Glutamatergic neuron (in vitro differentiated cells): ENCODE data around the gene HOXB6. TPM values are rescaled to one million over a fixed set of nuclear protein-coding genes. Genes with fewer than 3 reads are reported as not detected.

Experiments
- DNase-seq: peaks from one replicate; pipeline ENCODE4 v3.0.0; 2022
- H3K27ac Mint-ChIP-seq: one replicate; pipeline ENCODE4 v1.8.0; 2020; ENCODE audit warnings: mild to moderate bottlenecking, mixed read lengths, inconsistent platforms; ENCODE audit not compliant: unreplicated experiment
- H3K27me3 Mint-ChIP-seq: one replicate; pipeline ENCODE4 v1.8.0; 2020; ENCODE audit warnings: mild to moderate bottlenecking, moderate library complexity, mixed read lengths, inconsistent platforms; ENCODE audit not compliant: unreplicated experiment
- H3K36me3 Mint-ChIP-seq: one replicate; pipeline ENCODE4 v1.8.0; 2020; ENCODE audit warnings: mild to moderate bottlenecking, mixed read lengths, inconsistent platforms; ENCODE audit not compliant: unreplicated experiment
- H3K4me1 Mint-ChIP-seq: one replicate; pipeline ENCODE4 v1.8.0; 2020; ENCODE audit warnings: mild to moderate bottlenecking, low read depth, mixed read lengths, inconsistent platforms; ENCODE audit not compliant: unreplicated experiment
- H3K4me3 Mint-ChIP-seq: one replicate; pipeline ENCODE4 v1.8.0; 2020; ENCODE audit warnings: mild to moderate bottlenecking, mixed read lengths, inconsistent platforms; ENCODE audit not compliant: unreplicated experiment
- H3K9me3 Mint-ChIP-seq: one replicate; pipeline ENCODE4 v1.8.0; 2020; ENCODE audit warnings: mild to moderate bottlenecking, moderate library complexity, mixed read lengths, inconsistent platforms; ENCODE audit not compliant: unreplicated experiment
- total RNA-seq: library from RNA; stranded (reverse); fragmentation: NEBNext Ultra II Directional; extraction: Animal tissue kit (Norgen Biotek cat#: 25700); gene quantifications from one replicate; pipeline ENCODE4 v1.2.1, GENCODE V29; 2021; ENCODE audit not compliant: unreplicated experiment
- TF ChIP-seq, protein P1 (sequence below): fragments of 200-600 bp; sonication (generic); IDR thresholded peaks from one replicate; pipeline ENCODE4 v1.5.0; 2021; ENCODE audit not compliant: partially characterized antibody, unreplicated experiment

Gene HOXB6
- total RNA-seq, 1 donor from 2014 or later, result not detected

DNA sequence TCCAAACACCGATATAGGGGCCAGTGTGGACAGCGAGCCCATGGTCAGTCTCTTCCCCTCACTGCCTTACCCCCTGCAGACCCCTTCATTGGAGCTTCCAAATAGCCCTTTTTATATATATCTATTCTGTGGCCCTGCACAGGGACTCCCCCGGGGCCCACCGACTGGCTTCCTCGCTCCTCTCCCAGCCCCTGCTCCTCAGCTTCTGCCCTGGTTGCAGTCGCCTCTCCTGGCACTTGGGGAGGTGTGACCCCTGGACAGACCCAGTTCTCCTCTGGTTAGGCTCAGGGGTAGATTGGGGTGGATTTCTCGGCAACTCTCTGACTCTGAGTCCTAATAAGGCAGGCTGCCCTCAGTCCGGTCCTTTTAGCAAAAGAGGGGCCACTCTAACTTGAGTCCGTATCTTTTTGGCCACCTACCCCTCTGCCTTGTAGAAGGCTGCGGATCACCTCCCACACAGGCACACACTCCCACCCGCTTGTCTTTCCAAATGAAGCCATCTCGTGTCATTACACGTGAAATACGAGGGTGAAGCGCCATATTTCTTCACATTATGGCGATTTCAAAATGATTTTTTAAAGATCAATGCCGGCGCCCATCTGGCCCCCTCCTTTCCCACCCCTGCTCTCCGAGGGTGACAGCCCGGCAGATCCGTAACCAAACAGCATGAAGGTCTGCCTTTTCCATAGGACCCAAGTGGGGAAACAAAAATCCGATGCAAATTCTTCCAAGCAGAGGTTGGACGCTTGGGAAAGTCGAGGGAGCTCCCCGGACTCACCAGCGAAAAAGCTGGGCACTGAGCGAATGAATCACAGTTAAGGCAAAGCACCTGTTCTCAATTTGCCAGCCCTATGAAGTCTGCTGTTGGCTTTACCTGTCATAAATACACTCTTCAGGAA is 23.1 kb upstream of the HOXB6 start:
- Mint-ChIP-seq H3K27ac (no peak overlapping the region), H3K4me3 (no peak overlapping the region), H3K36me3 (no peaks in the 10 kb centered on the region), H3K27me3 (peaks cover 30% of the 10 kb centered on the region), H3K9me3 (peaks cover 5% of the 10 kb centered on the region), H3K4me1 (no peaks in the 10 kb centered on the region)
- DNase-seq, result no peak
- TF ChIP-seq, protein P1, sequence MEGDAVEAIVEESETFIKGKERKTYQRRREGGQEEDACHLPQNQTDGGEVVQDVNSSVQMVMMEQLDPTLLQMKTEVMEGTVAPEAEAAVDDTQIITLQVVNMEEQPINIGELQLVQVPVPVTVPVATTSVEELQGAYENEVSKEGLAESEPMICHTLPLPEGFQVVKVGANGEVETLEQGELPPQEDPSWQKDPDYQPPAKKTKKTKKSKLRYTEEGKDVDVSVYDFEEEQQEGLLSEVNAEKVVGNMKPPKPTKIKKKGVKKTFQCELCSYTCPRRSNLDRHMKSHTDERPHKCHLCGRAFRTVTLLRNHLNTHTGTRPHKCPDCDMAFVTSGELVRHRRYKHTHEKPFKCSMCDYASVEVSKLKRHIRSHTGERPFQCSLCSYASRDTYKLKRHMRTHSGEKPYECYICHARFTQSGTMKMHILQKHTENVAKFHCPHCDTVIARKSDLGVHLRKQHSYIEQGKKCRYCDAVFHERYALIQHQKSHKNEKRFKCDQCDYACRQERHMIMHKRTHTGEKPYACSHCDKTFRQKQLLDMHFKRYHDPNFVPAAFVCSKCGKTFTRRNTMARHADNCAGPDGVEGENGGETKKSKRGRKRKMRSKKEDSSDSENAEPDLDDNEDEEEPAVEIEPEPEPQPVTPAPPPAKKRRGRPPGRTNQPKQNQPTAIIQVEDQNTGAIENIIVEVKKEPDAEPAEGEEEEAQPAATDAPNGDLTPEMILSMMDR, result no peak

DNA sequence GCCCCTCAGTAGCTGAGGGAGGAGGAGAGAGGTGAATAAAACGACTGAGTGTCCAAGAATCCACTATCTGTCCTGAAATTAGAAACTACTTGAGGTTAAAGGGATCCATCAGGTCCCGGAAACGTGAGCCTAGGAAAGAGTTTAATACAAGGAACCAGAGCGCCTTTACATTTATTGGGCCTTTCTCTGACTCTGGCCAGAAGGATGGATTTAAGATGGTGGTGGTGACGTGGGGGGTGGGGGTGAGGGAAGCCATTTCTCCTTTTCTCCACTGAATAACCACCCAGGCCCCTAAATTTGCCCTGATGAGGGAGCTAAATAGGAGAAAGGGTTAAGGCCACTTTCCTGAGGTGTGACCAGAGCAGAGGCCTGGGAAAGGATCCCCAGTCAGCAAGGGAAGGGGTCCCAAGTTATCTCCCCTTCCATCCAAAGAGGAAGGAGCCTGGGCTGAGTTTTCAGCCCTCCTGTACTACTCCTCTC is 22.4 kb upstream of the HOXB6 start:
- DNase-seq, result no peak
- Mint-ChIP-seq H3K4me3 (no peak overlapping the region), H3K27me3 (peaks cover 30% of the 10 kb centered on the region), H3K9me3 (peaks cover 6% of the 10 kb centered on the region), H3K4me1 (no peaks in the 10 kb centered on the region), H3K27ac (no peak overlapping the region), H3K36me3 (no peaks in the 10 kb centered on the region)
- TF ChIP-seq, protein P1, result no peak

DNA sequence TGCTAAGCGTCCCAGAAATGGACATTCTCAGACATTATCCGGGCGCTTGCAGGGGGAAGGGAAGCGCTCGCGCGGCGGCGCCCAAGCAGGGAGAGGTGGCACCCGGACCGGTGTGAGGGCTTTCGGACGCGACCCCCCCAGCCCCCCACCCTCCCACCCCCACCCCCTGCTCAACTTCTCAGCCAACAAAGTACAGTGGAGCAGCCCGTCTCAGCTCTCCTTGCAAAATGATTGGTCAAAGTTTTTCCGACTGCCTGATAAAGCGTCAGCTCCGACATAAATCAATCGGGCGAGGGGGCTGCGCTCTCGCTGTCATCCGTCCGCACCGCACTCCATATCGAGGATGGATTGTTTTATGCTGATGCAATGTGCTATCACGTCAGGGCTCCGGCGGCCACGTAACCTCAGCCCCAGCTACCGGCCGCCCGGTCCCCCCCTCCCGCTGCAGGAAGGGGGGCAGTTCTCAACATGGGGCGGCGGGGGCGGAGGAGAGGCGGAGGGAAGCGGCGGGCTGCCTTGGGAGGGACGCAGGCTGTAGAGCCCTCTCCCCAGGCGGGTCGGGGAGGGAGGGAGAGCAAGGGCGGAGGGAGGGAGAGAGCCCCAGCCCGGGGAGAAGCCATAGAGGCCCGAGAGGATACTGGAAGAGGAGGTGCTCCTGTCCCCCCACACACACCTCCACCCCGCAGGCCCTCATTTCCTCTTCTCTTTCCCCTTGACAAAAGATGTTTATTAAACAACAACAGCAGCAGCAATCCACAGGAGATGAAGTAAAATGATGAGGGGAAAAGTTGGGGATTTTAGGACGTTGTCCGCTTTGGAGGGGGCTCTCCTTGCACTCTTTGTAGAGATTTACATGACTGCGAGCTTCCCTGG is 21.7 kb upstream of the HOXB6 start, which contains the start of gene HOXB9:
HOXB9 (minus strand) TSS at position 114 of the 873 bp plus-strand sequence; CDS start at position 25, 89 bp downstream.
- Mint-ChIP-seq H3K36me3 (no peaks in the 10 kb centered on the region), H3K27me3 (peaks cover 33% of the 10 kb centered on the region), H3K4me1 (no peaks in the 10 kb centered on the region), H3K27ac (no peak within 1 kb of the TSS), H3K9me3 (peaks cover 6% of the 10 kb centered on the region), H3K4me3 (peak within 1 kb of the TSS; percentile 35)
- no peak for DNase-seq
- TF ChIP-seq, protein P1, result no peak

DNA sequence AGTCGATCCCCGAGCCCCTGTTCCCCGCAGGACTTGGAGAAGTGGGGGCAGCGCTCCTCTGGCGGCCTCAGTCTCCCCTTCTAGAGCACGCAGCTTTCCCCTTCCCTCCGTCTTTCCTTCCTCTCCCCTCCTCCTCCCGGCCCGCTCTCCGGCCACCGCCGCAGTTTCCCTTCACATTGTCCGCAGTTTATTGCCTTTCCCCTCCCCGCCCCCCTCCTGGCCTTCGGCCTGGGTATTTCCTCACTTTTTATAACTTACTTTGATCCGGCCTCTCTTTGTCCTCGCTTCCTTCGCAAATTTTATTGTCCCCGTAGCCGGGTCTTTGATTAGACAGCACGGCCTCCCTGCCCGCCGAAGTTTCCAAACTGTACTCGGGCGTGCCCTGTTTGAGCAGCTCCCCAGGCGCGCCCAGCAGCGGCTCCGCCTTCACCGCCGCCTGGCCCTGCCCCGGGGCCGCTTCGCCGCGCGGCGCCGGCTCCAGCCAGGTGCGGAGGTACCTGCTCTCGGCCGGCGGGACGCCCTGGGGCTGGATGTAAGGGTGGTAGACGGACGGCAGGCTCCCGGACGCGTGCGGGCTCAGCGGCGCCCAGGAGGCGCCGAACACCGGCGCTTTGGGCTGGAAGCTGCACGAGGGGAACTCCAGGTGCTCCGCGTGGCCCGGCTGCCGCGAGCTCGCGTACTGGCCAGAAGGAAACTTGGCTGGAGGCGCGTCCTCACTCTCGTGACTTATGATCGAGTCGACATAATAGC is 20.9 kb upstream of the HOXB6 start:
- Mint-ChIP-seq H3K36me3 (no peaks in the 10 kb centered on the region), H3K4me3 (peak overlapping the region; percentile 35), H3K27ac (no peak overlapping the region), H3K9me3 (peaks cover 6% of the 10 kb centered on the region), H3K27me3 (peaks cover 37% of the 10 kb centered on the region), H3K4me1 (no peaks in the 10 kb centered on the region)
- TF ChIP-seq, protein P1, result no peak
- DNase-seq, result no peak
